GM18508 (cell line): Measurements from ENCODE around the gene PSTK.

Experiments used
- ATAC-seq: cut with Tn5 transposase; IDR thresholded peaks from one replicate; pipeline ENCODE4 v1.9.1; 2021; ENCODE audit warnings: moderate number of reproducible peaks; ENCODE audit not compliant: insufficient read depth, unreplicated experiment

PSTK gene, protein sequence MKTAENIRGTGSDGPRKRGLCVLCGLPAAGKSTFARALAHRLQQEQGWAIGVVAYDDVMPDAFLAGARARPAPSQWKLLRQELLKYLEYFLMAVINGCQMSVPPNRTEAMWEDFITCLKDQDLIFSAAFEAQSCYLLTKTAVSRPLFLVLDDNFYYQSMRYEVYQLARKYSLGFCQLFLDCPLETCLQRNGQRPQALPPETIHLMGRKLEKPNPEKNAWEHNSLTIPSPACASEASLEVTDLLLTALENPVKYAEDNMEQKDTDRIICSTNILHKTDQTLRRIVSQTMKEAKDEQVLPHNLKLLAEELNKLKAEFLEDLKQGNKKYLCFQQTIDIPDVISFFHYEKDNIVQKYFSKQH

DNA sequence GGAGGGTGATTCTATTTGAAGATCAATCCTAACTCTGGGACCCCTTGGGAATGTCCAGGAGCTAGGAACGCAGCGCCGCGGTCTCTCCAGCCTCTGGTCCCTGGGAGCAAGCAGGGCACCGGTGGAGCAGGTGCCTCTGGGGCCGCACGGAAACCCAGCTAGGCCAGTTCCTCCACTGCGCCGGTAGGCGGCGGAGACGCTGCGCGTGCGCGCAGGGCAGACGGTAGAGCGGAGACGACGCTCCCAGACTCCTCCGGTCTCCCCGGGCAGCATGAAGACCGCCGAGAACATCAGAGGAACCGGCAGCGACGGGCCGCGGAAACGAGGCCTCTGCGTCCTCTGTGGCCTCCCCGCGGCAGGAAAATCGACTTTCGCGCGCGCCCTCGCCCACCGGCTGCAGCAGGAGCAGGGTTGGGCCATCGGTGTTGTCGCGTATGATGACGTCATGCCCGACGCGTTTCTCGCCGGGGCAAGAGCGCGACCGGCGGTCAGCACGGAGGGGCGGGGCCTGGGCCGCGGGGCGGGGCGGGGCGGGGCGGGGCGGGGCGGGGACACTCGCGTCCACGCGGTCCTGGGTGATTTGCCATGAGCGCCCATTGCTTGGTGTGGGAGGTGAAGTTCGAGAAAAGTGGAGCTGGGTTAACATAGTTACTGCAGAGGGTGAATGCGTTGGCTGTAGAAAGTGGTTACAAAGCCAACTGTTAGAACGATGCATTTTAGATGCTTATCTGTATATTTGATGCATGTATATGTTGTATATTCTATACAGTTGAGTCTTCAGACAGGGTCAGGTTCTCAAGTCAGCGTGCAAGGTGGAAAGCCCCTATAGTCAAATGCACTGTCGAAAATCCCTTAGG is at the start of gene PSTK:
PSTK (plus strand) TSS at position 193 of the 857 bp plus-strand sequence; CDS start at position 272, 79 bp downstream.
- peak; percentile 58 for ATAC-seq

DNA sequence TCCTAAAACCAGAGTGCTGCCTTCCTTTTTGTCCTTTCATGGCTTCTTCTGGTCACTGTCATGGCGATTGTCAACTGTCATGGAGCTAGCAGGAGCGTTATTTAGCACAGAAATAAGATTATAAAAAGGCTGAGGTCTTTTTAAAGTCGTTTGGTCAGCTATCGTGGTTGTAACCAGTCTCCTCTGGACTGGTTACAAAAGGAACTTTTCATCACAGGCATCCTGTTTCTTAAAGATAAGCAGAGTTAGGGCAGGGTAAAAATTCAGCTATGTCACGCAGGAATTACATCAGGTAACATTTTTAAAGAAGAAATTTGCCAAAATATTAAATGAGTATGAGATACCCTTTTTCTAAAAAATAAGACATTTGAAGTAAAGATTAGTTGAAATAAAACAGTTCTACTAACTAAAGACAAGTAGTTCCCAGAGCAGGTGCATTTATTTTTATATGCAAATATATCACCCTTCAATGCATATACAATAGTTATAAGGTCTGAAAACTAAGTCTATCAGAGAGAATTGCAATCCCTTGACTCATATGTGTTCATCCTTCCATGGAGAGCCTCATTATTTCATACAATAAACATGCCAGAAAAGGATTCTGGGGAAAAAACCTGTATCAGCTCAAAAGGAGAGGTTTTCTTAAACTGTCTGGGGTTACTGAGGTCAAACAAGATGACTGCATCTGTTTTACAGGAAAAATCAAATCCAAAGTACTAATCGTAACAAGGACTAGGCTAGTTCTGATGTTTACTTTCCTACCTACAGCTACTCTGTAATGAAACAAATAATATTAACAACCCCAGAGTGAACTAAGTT is 48.9 kb upstream of the PSTK start:
- ATAC-seq = no peak

DNA sequence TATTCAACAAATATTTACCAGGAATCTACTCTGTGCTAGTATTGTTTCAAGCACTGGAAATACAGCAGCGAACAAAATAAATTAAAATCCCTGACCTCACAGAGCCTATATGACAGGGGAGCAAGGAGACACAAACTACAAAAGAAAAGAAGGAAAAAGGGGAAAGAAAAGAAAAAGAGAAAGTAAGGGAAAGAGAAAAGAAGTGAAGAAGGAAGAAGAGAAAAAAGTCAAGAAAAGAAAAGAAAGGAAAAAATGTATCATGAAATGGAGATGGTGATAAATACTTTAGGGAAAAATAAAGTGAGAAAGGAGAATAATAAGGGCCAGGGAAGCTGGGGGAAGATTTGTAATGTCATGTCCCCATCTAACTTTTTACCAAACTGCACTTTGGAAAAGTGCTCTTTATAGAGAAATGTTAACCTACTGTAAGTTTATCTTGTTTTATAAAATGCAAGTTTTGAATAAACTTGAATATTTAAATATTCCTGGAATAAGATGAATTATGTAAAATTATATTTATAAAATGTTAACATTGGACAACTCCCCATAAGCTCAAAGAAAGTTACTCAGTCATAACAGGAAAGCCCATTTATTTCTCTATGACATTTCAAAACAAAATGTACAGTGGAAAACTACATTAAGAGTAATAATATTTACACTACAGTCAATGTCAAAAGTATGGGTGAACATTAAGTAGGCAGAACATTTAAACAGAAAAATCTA is 40.9 kb upstream of the PSTK start:
- ATAC-seq = no peak

DNA sequence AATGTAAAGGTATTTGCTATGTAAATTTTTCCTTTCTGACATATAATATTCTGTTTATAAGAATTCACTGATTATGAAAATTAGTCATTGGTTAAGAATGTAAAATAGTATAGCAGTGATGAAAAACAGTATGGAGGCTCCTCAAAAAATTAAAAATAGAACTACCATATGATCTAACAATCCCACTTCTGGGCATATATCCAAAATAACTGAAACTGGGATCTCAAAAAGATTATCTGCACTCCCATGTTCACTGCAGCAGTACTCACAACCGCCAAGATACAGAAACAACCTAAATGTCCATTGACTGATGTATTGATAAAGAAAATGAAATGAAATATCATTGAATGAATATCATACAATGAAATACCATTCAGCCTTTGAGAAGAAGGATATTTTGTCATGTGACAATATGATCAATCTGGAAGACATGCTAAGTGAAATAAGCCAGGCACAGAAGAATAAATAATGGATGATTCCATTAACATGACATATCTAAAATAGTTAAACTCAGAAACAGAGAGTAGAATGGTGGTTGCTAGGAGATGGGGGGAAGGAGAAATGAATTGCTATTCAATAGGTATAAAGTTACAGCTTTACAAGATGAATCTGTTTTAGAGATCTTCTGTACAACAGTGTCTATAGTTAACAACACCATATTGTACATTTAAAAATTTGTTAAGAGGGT is 40.2 kb upstream of the PSTK start:
- no peak for ATAC-seq

DNA sequence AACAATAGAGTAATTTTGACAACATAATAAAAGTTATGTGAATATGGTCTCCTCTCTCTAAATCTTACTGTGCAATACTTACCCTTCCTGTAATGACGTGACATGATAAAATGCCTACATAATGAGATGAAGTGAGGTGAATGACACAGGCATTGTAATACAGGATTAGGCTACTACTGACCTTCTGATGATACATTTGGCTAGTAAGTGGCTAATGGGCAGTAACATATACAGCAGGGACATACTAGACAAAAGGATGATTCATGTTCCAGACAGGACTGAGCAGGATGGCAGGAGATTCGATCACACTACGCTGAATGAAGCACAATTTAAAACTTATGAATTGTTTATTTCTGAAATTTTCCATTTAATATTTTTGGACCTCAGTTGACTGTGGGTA is 30.9 kb upstream of the PSTK start:
- ATAC-seq = no peak

DNA sequence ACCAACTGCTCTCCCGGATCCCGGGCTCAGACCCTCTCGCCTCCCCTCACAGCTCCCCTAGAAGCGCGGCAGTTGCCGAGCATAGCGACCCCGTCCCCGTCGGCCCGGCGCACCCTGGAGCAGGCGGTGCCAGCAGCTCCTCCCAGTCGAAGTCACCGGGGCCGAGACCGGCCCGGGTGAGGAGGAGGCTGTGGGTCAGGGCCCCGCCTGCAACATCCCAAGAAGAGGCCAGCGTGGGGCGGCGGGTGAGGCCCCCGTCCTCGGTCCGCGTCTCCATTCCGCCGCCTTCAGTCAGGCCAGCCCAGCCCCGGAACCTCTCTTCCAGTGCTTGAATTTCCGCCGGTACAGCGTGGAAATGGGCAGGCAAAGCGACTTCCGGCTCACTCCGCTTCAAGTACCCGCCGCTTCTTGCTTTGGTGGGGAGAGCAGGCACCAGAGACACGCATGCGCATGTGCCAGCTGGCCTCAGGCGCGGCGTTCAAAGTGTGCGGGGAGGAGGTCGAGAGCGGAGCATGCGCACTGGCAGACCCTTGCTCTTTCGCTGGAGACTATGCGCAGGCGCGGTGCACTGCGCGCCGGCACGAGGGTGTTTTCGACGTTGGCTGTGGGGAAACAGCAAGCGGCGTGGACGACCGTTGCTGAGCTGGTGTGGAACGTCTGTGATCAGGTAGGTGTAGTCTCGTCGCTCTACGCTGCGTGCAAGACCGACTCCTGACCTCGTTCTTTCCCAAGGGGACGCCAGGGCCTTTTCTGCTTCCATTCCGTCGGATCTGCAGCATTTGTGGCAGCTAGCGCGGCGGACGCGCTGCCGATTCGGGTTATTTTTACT is 26.1 kb upstream of the PSTK start, which contains the start of gene C10orf88:
C10orf88 (minus strand) TSS at position 326 of the 829 bp plus-strand sequence; CDS start at position 277, 49 bp downstream.
- peak; percentile 80 for ATAC-seq

DNA sequence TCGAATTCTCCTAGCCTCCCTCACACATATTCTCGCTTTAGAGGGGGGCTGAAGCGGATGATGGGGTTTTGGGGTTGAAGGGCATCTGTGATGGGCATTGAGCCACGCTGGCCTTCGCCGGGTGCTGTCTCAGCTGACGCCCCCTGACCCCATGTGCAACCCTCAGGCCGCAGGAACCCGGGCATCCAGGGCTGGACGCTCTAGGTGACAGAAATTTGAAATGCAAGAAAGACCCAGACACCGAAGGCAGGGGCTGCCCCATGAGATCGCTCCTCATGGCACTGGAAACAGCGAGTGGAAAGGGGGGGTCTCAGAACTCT is 25.5 kb upstream of the PSTK start:
- no peak for ATAC-seq

DNA sequence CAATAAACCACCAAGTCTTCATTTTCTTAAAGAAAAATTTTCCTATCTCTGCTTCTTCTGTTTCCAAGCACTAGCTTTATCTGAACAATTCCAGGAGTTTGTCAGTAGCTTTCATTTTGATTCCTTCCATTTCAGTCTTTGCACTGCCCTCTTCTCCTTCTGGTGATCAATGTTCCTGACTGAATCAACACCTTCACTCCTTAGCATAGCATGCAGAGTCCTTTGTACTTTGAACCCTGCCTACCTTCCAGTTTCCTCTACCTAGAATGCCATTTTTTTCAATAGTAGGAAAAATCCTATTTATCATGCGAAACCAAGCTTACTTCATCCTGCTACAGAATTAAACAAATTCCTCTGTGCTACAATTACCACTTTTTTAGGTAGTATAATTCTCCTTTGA is 24.3 kb upstream of the PSTK start:
- ATAC-seq = no peak

DNA sequence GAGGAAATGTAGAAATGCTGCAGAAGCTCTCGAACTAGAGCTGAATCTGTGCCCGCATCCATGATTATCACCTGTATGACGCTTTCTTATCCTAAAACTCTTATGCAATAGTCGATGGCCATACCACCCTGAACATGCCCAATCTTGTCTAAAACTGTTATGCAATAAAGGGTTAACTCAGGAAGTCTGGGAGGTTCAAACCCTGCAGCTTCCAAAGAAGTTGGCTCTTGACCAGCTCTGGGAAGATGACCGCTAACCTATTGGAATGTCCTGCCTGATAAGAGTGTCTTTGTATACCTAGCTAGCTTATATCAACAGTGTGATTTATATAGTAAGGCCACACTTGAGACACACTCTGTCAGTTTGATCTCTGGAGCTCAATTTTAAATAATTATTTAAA is 22.7 kb upstream of the PSTK start:
- ATAC-seq = no peak

DNA sequence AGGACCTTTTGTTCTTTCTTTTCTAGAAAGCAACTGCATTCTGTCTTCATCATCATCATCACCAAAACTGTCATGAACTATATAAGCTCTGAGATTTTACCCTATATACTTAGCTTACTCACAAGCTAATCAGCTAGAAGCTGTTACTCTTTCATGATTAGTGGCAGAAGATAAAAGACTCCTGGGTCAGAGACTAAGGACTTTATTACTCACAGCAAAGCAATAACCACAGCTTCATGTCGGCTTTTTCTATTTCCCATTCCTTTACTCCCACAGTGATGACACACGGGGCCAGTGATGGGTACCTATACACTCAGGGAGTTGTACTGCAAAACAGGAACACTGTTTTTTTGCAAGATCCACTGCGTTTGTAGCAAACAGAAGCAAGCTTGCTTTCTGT is 17.8 kb upstream of the PSTK start:
- ATAC-seq = no peak

DNA sequence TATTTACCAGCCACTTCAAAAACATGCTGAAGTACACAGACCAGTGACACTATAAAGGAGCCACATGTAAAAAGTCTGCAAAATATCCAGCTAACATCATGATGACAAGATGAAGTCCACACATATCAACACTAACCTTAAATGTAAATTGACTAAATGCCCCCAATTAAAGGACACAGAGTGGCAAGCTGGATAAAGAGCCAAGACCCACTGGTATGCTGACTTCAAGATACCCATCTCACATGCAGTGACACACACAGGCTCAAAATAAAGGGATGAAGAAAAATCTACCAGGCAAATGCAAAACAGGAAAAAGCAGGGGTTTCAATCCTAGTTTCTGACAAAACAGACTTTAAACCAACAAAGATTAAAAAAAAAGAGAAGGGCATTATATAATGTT is 13.3 kb upstream of the PSTK start:
- ATAC-seq = no peak

DNA sequence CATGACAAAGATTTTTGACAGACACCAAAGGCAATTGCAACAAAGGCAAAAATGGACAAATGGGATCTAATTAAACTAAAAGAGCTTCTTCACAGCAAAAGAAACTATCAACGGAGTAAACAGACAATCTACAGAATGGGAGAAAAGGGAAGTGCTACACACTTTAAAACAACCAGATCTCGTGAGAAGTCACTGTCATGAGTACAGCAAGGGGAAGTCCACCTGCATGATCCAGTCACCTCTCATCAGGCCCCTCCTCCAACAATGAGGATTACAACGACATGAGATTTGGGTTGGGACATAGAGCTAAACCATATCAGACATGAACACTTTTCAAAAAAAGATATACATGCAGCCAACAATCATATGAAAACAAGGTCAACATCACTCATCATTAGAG is 11.5 kb upstream of the PSTK start:
- no peak for ATAC-seq

DNA sequence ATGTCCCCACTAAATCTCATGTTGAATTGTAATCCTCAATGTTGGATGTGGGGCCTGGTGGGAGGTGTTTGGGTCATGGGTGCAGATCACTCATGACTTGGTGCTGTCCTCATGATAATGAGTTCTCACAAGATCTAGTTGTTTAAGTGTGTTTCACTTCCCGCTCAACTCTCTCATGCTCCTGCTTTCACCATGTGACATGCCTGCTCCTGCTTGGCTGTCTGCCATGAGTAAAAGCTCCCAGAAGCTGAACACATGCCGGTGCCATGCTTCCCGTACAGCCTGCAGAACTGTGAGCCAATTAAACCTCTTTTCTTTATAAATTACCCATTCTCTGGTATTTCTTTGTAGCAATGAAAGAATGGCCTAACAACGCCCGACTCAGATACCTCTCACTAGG is 6.2 kb upstream of the PSTK start:
- ATAC-seq = no peak

DNA sequence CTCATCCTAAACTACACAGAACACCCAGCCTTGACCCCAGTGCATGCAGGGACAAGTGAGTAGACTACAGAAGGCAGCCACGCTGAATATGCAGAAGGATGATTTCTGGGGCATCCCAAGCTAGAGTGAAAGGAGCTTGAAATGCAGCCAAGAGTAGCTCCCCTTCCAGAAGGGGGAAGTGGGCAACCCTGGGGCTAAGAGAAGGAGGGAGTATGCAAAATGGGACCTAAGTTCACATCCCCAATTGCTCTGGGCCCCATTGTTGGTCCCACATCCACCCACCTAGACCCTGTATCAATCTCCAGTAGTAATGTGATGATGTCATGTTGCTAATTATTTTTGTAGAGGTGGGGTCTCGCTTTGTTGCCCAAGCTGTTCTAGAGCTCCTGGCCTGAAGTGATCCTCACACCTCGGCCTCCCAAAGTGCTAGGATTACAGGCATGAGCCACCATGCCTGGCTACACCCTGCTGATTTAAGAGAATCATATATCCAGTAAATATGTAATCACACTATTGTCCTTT is 5.6 kb upstream of the PSTK start:
- ATAC-seq = no peak

DNA sequence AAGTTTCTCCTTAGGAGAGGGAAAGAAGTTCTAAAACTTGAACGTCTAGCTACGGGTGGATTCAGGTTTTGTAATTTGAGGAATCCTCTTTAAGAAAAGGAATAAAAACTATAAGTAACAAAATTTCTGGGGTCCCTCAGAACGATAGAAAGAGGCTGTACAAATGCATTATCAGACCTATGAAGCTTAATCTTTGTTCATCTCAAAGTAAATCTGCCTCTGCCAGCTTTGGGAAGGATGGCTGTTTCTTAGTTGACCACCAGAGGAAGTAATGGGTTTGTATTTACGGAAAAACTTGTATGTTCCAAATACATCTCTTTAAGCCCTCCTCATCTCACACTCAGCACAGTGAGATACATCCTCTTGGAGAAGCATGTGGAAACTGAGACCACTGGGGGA is 864 bp downstream of the PSTK start:
- ATAC-seq = no peak

DNA sequence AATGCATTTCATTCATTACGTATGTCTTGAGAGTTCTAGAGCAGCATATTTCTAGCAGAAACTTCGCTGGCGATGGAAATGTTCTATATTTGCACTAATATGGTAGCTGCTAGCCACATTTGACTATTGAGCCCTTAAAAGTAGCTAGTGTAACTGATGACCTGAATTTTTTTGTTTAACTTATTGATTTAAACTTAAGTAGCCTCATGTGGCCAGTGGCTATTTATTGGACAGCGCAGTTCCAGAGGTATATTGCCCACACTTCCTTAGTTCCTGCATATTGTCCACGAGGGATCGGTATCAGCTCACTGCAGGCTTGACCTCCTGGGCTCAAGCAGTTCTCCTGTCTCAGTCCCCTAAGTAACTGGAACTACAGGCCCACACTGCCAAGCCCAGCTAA is 3.7 kb downstream of the PSTK start:
- no peak for ATAC-seq

DNA sequence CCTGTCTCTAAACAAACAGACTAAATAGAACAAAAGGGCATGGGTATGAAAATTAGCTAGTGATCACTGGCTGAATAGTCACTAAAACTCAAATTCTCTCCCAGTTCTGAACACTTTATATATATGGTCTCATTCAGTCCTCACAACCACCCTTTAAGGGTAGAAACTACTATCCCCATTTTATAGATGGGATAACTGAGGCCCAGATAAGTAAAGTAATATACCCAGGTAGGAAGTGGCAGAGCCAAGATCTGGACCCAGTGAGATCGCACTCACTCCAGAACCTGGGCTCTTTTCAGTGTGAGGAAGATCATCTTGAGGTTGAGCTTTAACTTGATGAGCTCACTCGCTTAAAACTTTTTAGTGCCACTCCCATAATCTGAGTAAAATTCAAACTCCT is 4.5 kb downstream of the PSTK start:
- no peak for ATAC-seq

DNA sequence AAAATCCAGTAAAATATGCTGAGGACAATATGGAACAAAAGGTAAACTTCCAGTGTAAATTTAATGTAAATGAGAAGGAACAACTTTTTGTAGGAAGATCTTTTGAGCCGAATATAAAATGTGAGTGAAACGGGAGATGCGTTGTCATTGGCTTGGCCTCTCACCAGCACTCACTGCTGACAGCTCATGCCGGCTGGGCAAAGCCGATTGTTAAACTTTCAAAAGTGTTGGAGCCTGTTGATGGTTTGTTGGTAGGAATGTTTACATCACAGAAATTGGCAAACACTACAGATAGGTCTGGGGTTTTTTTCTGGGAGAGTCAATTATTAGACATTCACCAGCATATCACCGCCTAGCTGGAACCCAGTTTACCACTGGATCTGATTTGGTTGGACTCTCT is 6.1 kb downstream of the PSTK start:
- ATAC-seq = no peak

DNA sequence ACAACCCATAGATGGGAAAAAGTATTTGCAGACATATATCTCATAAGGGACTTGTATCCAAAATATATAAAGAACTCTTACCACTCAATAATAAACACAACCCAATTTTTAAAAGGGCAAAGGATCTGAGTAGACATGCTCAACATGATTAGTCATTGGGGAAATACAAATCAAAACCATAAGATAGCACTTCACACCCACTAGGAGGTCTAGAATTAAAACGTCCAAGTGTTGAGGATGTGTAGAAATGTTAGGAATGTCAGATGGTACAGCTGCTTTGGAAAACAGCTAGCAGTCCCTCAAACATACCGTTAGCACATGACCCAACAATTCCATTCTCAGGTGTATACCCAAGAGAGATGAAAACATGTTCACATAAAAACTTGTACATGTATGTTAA is 8.3 kb downstream of the PSTK start:
- no peak for ATAC-seq
